ENCODE data around the gene OSBPL8.

DNA sequence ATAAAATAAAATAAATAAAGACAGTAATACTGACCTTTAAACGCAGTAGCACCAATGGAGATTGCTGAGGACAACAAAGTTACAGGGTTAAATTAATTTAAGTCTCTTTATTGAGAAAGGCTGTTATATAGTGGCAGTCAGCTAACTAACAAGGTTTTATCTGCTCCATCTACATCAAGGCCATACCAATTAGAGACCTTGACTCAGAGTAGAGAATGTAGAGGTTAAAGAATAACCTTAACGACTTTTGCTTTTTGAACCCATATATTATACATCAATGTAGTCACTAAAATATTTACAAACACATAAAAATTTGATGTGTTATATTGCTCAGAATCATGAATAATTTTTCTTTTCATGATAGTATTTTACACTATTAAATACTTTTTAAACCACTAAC is 21.6 kb downstream of the OSBPL8 start:
- TF ChIP-seq FOXK1 (CRISPR knock-in tag; IDR thresholded peaks at IDR 0.05): no peak
- no peak for TF ChIP-seq NR3C1 (CRISPR knock-in tag; conservative IDR thresholded peaks at IDR 0.05; ENCODE audit: low read depth)
- TF ChIP-seq, protein P1, sequence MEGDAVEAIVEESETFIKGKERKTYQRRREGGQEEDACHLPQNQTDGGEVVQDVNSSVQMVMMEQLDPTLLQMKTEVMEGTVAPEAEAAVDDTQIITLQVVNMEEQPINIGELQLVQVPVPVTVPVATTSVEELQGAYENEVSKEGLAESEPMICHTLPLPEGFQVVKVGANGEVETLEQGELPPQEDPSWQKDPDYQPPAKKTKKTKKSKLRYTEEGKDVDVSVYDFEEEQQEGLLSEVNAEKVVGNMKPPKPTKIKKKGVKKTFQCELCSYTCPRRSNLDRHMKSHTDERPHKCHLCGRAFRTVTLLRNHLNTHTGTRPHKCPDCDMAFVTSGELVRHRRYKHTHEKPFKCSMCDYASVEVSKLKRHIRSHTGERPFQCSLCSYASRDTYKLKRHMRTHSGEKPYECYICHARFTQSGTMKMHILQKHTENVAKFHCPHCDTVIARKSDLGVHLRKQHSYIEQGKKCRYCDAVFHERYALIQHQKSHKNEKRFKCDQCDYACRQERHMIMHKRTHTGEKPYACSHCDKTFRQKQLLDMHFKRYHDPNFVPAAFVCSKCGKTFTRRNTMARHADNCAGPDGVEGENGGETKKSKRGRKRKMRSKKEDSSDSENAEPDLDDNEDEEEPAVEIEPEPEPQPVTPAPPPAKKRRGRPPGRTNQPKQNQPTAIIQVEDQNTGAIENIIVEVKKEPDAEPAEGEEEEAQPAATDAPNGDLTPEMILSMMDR (IDR thresholded peaks at IDR 0.05): no peak
- TF ChIP-seq, protein P2, sequence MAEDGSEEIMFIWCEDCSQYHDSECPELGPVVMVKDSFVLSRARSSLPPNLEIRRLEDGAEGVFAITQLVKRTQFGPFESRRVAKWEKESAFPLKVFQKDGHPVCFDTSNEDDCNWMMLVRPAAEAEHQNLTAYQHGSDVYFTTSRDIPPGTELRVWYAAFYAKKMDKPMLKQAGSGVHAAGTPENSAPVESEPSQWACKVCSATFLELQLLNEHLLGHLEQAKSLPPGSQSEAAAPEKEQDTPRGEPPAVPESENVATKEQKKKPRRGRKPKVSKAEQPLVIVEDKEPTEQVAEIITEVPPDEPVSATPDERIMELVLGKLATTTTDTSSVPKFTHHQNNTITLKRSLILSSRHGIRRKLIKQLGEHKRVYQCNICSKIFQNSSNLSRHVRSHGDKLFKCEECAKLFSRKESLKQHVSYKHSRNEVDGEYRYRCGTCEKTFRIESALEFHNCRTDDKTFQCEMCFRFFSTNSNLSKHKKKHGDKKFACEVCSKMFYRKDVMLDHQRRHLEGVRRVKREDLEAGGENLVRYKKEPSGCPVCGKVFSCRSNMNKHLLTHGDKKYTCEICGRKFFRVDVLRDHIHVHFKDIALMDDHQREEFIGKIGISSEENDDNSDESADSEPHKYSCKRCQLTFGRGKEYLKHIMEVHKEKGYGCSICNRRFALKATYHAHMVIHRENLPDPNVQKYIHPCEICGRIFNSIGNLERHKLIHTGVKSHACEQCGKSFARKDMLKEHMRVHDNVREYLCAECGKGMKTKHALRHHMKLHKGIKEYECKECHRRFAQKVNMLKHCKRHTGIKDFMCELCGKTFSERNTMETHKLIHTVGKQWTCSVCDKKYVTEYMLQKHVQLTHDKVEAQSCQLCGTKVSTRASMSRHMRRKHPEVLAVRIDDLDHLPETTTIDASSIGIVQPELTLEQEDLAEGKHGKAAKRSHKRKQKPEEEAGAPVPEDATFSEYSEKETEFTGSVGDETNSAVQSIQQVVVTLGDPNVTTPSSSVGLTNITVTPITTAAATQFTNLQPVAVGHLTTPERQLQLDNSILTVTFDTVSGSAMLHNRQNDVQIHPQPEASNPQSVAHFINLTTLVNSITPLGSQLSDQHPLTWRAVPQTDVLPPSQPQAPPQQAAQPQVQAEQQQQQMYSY (CRISPR knock-in tag; IDR thresholded peaks at IDR 0.05): no peak
- TF ChIP-seq JUN (CRISPR knock-in tag; IDR thresholded peaks at IDR 0.05): no peak
- no peak for TF ChIP-seq FOXJ3 (CRISPR knock-in tag; IDR thresholded peaks at IDR 0.05; ENCODE audit: borderline replicate concordance)
- TF ChIP-seq, protein P3, sequence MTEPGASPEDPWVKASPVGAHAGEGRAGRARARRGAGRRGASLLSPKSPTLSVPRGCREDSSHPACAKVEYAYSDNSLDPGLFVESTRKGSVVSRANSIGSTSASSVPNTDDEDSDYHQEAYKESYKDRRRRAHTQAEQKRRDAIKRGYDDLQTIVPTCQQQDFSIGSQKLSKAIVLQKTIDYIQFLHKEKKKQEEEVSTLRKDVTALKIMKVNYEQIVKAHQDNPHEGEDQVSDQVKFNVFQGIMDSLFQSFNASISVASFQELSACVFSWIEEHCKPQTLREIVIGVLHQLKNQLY (CRISPR knock-in tag; IDR thresholded peaks at IDR 0.05): no peak
- TF ChIP-seq, protein P4, sequence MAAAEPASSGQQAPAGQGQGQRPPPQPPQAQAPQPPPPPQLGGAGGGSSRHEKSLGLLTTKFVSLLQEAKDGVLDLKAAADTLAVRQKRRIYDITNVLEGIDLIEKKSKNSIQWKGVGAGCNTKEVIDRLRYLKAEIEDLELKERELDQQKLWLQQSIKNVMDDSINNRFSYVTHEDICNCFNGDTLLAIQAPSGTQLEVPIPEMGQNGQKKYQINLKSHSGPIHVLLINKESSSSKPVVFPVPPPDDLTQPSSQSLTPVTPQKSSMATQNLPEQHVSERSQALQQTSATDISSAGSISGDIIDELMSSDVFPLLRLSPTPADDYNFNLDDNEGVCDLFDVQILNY (CRISPR knock-in tag; IDR thresholded peaks at IDR 0.05): no peak
- no peak for TF ChIP-seq ZNF121 (CRISPR knock-in tag; IDR thresholded peaks at IDR 0.05)
- no peak for TF ChIP-seq MXD4 (CRISPR knock-in tag; IDR thresholded peaks at IDR 0.05; ENCODE audit: borderline replicate concordance)
- TF ChIP-seq, protein P5, sequence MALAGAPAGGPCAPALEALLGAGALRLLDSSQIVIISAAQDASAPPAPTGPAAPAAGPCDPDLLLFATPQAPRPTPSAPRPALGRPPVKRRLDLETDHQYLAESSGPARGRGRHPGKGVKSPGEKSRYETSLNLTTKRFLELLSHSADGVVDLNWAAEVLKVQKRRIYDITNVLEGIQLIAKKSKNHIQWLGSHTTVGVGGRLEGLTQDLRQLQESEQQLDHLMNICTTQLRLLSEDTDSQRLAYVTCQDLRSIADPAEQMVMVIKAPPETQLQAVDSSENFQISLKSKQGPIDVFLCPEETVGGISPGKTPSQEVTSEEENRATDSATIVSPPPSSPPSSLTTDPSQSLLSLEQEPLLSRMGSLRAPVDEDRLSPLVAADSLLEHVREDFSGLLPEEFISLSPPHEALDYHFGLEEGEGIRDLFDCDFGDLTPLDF (CRISPR knock-in tag; IDR thresholded peaks at IDR 0.05): no peak
- no peak for TF ChIP-seq IRF2 (CRISPR knock-in tag; IDR thresholded peaks at IDR 0.05; ENCODE audit: borderline replicate concordance, low read depth)
- TF ChIP-seq ETV6 (CRISPR knock-in tag; IDR thresholded peaks at IDR 0.05): no peak
- TF ChIP-seq, protein P6, sequence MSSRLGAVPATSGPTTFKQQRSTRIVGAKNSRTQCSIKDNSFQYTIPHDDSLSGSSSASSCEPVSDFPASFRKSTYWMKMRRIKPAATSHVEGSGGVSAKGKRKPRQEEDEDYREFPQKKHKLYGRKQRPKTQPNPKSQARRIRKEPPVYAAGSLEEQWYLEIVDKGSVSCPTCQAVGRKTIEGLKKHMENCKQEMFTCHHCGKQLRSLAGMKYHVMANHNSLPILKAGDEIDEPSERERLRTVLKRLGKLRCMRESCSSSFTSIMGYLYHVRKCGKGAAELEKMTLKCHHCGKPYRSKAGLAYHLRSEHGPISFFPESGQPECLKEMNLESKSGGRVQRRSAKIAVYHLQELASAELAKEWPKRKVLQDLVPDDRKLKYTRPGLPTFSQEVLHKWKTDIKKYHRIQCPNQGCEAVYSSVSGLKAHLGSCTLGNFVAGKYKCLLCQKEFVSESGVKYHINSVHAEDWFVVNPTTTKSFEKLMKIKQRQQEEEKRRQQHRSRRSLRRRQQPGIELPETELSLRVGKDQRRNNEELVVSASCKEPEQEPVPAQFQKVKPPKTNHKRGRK (CRISPR knock-in tag; IDR thresholded peaks at IDR 0.05; ENCODE audit: borderline replicate concordance): no peak

All from WTC11 (cell line).